Dedifferentiated amniotic fluid mesenchymal stem cell (primary cell): Measurements from ENCODE around the gene POLQ.
"Not testable (repeated sequence)": the region's sequence is repeated elsewhere in the genome, so short reads cannot be mapped to it uniquely, and the experiment has no call there.

ENCODE experiments used
- DNase-seq: peaks from one replicate; pipeline ENCODE4 v3.0.0-alpha.2; 2016; ENCODE audit errors: extremely low spot score

The POLQ gene

DNA sequence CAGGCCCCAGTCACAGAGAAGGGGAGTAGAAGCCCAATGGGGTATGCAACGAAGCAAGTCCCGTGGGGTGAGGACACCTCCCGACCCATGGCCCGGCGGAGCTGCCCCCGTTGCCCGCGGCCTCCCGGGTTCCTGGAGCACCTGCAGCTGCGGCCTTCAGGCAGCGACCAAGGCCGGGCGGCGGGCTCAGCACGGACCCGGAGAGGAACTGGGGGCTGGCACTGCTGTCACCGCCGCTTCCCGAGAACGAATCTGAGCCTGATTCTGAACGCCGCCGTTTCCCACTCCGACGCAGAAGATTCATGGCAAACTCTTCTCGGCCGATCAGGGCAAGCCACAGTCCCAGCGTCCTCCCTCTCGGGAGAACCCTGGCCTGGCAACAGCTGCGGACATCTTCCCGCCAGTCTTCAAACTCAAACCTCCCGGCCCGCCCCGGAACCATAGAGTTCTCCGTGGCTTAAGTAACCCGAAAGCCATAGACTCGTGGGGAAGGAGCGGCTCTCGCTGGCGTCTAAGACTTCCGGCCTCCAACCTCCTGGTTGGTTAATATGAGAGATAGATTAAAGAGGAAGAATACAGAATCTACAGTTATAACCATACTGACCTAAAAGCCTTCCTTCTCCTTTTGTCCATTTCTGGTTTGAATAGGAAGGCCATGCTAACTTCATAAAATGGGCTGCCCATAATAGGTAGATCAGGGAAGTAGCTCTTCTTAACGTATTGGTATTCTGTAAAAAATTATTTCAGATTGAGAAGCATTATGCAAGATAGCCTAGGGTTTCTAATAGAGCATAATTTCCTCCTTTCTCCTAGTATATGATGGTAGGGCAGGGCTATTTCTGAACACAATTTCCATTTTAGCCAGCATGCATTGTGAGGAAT is at the start of gene POLQ:
POLQ (minus strand) TSS at position 415 of the 882 bp plus-strand sequence; CDS start at position 304, 111 bp downstream.
- peak; percentile 93 for DNase-seq

DNA sequence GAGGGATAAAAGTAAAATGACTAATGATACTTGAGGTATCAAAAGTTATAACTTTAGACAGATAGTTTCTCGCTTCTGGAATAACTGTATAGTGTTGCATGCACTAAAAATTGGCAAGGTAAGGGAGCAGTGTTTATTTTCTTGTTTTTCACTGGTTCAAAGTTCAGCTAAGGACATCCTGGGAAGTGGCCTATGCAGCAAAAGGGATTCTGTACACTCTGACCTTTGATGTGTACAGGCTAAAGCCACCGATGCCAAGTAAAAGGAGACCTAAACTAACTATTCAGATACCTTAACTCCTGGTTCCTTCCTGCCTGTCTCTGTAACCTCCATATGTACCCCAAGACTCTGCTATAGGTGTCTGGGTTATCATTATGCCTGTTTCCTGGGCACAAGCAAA is 49.1 kb upstream of the POLQ start:
- DNase-seq: no peak

DNA sequence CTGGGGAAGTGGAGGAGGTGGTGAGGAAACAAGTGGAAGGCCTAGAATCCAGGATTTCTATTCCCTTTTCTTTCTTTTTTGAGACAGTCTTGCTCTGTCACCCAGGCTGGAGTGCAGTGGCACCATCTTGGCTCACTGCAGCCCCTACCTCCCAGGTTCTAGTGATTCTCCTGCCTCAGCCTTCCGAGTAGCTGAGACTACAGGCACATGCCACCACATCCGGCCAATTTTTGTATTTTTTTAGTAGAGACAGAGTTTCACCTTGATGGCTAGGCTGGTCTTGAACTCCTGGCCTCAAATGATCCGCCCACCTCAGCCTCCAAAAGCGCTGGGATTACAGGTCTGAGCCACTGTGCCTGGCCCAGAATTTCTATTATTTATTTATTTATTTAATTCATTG is 48.0 kb upstream of the POLQ start:
- DNase-seq: not testable (repeated sequence)

DNA sequence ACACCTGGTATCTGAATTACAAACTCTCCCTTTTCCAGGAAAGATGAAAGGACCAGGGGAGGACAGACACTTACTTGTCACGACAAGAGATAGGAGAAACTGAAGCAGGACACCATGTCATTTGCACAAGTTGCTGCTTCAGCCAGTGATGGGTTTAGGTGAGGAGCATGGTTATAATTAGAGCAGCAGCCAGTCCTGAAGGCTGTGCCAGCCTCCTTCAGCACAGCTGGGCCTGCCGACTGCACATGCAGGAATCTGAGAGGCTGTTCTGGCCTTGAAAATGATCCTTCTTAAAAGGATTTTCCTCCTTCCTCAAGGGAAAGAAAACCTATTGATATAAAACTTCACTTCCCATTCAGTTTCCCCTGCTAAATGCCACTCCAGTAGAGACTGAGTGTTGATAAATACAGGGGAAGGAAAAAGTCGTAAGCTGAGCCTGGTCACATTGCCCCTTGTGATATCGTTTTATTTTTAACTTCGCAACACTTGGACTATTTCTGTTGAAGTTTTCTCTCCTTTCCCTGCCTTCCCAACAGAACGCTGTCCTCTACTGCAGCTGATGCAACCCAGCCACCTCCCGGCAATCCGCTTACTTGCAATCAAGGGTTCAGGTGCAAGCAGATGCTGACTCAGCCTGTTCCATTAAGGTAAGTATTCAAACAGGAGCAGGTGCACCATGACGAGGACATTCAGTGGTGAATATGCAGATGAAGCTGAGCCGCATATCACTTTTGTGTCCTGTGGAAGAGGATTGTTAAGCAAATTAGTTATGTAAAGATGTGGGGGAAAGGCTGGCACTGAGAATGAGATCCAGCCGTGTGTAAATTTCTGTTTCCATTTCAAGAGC is 47.3 kb upstream of the POLQ start, which contains the start of gene FBXO40:
FBXO40 (plus strand) TSS at position 524 of the 847 bp plus-strand sequence. CDS start 27,197 bp downstream, outside the sequence.
- DNase-seq: no peak

DNA sequence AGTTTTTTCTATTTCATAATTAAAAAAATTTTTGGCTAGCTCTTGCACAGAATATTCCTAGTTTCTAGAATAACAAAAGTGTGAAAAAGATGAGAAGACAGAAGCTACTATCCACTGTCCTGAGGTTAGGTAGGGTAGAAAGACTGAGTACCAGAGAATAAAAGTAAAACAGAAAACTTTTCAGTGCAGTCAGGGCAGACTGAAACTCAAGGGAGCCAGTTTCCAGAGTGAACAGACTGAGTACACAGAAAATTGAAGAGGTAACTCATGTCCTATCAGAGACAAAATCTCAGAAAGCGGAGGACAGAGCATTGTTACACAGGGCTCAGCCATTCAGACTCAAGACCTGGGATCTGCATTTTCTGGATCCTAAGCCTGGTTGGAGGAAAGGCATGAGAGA is 38.6 kb upstream of the POLQ start:
- DNase-seq: no peak

DNA sequence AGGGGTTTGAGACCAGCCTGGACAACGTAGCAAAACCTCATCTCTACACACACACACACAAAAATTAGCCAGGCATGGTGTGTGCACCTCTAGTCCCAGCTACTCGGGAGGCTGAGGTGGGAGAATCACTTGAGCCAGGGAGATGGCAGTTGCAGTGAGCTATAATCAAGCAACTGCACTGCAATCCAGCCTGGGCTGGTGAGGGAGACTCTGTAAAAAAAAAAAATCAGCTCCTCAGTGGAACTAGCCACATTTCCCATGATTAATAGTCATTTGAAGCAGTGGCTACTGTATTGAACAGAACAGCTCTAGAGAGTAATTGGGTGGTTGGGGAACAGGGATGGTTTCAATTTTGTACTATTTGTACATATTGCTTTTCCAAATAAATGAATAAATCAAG is 35.9 kb upstream of the POLQ start:
- no peak for DNase-seq

DNA sequence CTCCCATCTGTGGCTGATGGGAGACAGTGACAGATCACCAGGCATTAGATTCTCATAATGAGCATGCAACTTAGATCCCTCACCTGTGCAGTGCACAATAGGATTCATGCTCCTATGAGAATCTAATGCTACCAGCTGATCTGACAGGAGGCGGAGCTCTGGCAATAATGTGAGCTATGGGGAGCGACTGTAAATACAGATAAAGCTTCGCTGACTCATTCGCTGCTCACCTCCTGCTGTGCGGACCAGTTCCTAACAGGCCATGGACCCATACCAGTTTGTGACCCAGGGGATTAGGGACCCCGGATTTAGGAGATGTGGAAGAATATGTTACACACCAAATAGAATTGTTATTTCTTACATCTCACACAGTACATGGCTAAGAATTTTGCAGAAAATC is 28.7 kb upstream of the POLQ start:
- no peak for DNase-seq

DNA sequence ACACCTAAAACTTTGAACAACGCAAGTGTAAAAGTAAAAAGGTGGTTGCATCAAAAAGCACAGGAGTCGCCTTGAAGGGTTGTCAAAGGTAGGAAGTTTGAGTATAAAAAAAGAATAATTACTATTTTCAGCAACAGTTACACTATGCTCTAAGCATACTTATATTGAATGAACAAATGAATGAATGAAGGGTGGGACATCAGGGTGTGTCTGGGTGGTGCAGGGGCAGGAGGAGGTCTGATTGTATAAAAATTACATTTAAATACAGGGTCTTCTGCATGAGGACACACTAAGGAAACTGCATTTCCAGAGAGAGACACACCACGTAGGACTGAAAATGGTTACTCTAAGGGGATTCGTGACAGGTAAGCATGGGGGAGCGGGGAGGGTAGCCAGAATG is 21.9 kb upstream of the POLQ start, which contains the start of gene ARGFX:
ARGFX (plus strand) TSS at position 301 of the 400 bp plus-strand sequence. CDS start 2,765 bp downstream, outside the sequence.
- DNase-seq: no peak

DNA sequence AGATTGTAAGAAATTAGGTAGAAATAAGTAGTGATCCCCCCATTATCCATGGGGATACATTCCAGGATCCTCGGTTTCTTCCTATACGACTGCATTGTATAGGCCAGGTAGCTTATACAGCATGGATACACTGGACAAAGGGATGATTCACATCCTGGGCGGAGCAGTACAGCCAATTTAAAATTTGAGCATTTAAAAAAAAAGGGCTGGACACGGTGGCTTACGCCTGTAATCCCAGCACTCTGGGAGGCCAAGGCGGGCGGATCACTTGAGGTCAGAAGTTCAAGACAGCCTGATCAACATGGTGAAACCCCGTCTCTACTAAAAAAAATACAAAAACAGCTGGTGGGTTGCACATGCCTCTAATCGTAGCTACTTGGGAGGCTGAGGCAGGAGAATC is 21.0 kb upstream of the POLQ start:
- DNase-seq: no peak

DNA sequence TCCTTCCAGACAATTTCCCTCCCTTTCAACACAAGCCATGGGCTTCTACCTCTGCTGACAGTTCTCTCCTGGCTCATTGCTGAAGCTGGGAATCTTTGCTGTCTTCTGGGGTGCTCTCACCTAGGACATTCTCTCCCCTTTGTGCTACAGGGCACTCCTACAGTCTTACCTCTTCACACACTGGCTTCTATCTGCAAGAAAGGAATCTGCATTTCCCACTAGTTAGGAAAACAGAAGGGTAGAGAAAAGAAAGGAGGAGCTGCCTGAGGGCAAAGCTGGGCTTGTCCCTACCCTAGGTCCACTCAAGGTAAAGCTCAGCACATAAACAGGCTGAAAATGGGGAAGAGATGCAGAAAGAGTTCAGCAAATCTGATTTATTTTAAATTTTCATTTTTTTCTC is 16.4 kb upstream of the POLQ start:
- no peak for DNase-seq

DNA sequence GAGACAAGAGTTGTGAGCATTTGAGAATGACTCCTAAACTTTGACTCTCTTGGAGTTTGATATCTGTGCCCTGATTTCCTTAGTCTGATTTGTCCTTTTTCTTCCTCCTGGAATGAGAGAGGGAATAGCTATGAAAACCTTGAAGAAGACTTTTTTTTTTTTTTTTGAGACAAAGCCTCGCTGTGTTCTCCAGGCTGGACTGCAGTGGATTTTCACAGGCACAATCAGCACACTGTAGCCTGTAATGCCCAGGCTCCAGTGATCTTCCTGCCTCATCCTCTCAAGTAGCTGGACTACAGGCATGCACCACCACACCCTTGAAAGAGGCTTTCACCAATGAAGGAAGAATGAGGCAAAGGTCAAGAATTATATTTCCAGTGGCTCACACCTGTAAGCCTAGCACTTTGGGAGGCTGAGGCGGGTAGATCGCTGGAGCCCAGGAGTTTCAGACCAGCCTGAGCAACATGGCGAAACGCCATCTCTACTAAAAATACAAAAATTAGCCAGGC is 11.7 kb upstream of the POLQ start:
- no peak for DNase-seq

DNA sequence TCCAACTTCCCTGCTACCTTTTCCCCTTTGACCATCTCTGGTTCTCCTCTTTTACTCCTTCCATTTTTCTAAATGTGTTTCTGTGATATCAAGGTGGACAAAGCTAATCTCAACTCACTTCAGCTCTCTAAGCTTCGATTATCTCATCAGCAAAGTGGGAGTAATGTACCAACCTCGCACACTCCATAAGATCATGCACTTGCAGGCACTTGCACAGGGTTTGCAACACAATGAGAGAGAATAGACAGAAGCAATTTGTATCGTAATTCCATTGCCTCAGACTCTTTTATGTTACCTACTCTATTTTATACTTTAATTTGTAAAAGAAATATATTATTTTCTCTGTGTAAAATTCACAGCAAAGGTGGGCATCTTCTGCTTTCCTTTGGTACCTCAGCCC is 7.0 kb upstream of the POLQ start:
- no peak for DNase-seq

DNA sequence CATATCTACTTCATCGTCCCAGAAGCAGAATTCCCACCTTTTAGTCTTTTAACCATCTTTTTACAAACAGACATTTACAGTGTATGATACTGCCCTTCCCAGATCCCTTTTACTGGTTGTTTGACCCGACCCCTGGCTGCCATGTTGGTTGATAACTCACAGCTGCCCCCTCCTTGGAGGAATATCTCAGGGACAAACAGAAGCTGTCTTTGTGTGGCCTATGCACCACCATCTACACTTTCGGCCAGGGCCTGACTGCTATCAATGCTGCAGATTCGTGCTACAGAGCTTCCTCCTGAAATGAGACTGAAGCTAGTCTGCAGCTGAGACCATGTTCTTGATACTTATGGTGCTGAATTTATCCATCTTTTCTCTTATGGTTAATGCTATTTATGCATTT is 6.6 kb upstream of the POLQ start:
- DNase-seq: no peak

DNA sequence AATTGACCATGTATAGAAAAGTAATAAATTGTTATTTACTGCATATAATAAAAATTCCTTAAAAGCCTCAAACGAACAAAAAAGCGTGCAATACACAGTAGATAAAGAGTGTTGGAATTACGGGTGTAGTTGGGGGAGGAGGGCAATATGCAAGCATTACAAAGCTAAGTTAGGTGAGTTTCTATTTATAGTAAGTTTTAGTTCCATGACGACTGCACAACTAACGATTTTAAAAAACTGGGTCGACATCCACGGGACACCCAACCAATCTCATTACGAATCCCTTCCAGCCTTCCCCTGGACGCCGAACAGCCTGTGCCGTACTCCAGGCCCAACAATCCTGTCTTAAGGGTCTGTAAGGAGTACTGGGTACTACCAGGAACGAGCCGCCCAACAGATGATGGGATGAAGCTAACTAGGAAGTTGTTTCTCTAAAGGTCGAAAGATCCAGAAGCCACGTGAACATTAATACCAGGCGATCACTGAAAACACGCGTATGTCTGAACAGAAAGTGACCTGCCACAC is 677 bp downstream of the POLQ start:
- no peak for DNase-seq

DNA sequence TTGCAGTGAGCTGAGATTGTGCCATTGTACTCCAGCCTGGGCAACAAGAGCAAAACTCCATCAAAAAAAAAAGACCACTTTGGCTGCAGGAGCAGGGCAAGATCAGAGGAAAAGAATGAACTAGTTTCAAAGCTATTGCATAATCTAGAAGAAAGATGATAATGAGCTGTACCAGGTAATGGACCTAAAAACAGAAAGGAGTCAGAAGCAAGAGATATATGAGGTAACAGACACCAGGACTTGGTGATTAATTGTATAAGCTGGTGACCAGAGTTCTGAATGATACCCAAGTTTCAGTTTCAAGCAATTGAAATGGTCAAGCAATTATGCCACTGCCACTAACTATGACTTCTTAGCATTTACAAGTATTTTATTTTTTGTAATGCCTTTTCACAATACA is 2.9 kb downstream of the POLQ start:
- no peak for DNase-seq

DNA sequence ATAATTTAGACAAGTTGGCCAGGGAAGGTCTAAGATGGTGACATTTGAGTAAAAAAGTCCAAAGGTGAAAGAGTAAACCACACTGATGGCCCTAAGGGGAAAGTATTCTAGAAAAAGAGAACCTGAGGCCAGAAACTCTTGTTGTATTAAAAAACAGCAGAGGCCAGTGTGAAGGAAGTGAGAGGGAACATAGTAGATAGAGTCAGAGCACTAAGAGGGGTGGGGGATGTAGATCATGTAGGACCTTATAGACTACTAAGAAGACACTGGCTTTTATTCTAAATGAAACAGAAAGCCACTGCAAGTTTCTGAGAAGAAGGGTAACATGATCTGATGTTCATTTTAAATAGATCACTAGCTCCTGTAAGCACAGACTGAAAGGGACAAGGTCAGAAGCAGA is 14.5 kb downstream of the POLQ start:
- DNase-seq: no peak

DNA sequence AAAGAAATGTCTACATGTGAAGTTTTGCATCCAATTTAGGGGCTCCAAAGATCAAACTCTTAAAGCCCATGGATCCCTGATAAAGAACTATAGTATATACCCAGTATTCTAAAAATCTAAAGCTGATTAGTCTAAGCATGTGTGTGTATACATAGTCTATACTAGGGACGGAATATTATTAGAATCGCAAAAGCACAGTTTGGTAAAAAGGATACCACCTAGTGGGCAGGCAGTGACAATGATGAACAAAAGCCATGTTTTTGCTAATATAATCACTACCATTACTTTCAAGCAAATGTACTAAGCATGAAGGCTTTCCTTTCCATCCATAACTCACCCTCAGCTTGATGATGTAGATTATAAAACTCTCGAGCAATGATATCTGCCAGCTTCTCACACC is 16.5 kb downstream of the POLQ start:
- DNase-seq: no peak

DNA sequence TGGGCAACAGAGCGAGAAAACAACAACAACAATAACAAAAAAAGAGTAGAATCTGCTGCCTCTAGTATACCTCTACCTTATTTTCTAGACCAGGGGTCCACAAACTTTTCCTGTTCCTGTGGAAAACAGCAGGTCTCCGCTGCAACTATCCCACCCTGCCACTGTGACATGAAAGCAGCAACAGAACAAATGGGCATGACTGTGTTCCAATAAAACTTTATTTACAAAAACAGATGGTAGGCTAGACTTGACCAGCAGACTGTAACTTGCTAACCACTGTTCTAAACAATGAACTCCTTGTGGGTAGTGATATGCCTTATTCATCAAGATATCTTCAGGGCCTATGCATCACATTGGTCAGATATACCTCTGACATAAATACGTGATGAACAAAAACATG is 25.3 kb downstream of the POLQ start:
- no peak for DNase-seq

DNA sequence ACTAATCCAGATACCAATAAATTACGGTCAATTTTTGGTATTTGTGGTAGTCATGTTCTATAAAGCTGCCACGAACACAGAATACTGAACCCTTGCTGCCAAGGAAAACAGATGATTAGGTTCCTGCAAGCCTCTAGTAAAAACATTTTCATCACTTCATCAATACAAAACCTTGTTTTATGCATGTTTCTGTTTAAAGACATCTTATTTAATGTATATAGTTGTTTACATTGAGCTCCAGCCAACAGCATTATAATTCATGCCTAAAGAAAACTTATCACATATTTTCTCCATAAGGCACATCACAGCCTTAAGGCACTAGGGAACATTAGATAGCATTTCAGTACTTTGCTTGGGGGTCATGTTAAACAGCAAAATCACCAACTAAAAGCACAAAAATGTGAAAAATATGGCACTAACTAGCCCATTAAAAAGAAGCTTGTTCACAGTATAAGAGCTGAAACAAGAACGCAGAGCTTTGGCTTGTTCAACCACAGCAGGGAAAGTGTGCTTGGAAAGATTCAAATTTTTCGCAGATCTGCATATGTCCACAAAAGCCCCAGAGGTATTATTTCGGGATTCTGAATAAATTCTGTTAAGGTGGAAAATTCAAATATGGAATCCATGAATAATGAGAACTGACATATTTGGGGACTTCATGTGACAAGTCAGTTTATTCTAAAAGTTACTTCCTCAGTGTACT is 27.7 kb downstream of the POLQ start:
- no peak for DNase-seq

DNA sequence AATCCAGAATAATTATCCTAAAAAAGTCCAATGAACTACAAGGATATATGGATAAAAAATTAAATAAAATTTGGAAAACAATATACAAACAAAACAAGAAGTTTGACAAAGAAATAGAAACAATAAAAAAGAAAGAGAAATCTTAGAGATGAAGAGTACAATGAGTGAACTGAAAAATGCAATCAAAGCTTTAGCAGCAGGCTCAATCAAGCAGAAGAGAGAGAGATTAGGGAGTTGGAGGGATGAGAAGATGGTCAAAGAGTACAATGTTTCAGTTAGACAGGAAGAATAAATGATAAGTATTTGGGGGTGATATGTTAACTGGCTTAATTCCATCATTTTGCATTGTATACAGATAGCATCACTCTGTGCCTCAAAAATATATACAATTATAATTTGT is 29.9 kb downstream of the POLQ start:
- DNase-seq: no peak

DNA sequence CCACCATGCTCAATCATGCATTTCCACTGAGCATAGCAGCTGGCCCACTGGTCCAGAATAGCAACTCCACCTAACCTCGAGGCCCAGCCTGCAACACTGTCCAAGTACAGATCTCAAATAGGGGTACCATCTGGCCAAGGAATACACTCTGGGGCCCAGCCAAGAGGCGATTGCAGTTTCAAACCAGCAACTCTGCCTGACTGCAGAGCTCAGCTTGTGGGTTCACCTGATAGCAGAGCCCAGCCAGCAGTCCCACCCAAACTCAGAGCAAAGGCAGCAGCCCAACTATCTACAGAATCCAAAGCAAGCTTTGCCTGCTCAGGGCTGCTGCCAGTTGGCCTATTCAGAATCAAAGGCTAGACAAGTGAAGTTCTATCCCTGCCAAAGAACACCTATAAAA is 30.5 kb downstream of the POLQ start:
- DNase-seq: no peak

DNA sequence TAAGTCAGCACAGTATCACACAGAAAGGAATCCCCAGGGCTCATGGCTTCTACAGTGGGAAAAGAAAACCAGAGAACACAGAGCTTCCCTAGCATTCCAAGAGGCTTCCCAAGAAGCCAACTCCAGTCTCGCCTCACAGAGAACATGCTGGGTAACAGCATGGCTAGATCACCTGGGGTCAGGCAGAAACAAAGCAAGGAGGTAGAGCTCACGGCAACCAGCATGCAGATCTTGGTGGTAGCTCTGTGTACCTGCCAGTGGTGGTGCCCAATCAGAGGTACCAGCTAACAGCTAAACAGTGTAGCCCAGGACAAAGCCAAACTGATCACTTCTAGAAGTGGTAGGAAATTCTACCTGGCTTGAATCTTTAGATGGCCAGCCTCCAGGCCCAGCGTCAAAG is 31.3 kb downstream of the POLQ start:
- no peak for DNase-seq
